HCT116 (cell line): ENCODE data around the gene MIA2. TPM values are rescaled to one million over a fixed set of nuclear protein-coding genes. Genes with fewer than 3 reads are reported as not detected.

ENCODE experiments used
- ATAC-seq: fragments of 200-7000 bp; cut with Tn5 transposase; 2 replicates; pipeline ENCODE4 v1.9.1; 2020; ENCODE audit warnings: mild to moderate bottlenecking, moderate library complexity
- BruUV-seq: library from RNA; stranded (reverse); fragments of 400-500 nt; replicated peaks from 2 replicates; lab custom pipeline; 2021; lab: Mats Ljungman, UMichigan
- CTCF ChIA-PET: fragments of 300-600 bp; sonication (Branson Sonifier 250); formaldehyde crosslinking; loops from one replicate; lab custom pipeline; 2021; ENCODE audit warnings: antibody characterized with exemption; lab: Charles Lee
- POLR2A ChIA-PET: fragments of 300-600, 350-600 bp; sonication (Branson Sonifier 250); formaldehyde crosslinking; loops from one replicate; lab custom pipeline; 2021; ENCODE audit warnings: antibody characterized with exemption; lab: Charles Lee
- RAD21 ChIA-PET, 2 experiments: fragments of 300-600 bp; sonication (Branson Sonifier 250); formaldehyde crosslinking; loops; one replicate each; lab custom pipeline; 2023; ENCODE audit warnings: low total read pairs in 2 of 2; ENCODE audit not compliant: uncharacterized antibody in 2 of 2, unreplicated experiment in 2 of 2, low non-redundant PET in 1 of 2; lab: Charles Lee
- DNase-seq: peaks from one replicate; pipeline ENCODE4 v3.0.0-alpha.2; 2010; ENCODE audit warnings: low read depth, low spot score
- H2AFZ ChIP-seq: fragments of 200-600 bp; shearing (Covaris generic), sonication (generic); 2 replicates; pipeline ENCODE4 v1.6.1; 2017; ENCODE audit warnings: low read depth, mixed run types, mixed read lengths, antibody characterized with exemption, low read length; ENCODE audit not compliant: poor library complexity, severe bottlenecking
- H3K27ac ChIP-seq: 2 replicates; pipeline ENCODE4 v1.5.1; 2012; ENCODE audit warnings: low read depth, low read length
- H3K27me3 ChIP-seq: fragments of 200-600 bp; sonication (generic); 2 replicates; pipeline ENCODE4 v1.6.1; 2016; ENCODE audit warnings: mixed run types, low read length, mixed read lengths; ENCODE audit not compliant: insufficient read depth
- H3K36me3 ChIP-seq, 2 experiments: fragments of 200-500 bp in 1 of 2; fragments of 200-600 bp in 1 of 2; sonication (Bioruptor generic) in 1 of 2; sonication (generic) in 1 of 2; 2 replicates each; pipeline versions ENCODE4 v1.5.1 to v1.6.1; 2014 to 2016; ENCODE audit warnings: low read length in 2 of 2, inconsistent platforms in 1 of 2, mixed read lengths in 1 of 2, mixed run types in 1 of 2; ENCODE audit not compliant: insufficient read depth in 2 of 2, control insufficient read depth in 1 of 2
- H3K4me1 ChIP-seq, 2 experiments: fragments of 200-600 bp in 1 of 2; sonication (generic) in 1 of 2; 2 replicates each; pipeline versions ENCODE4 v1.5.1 to v1.6.1; 2012 to 2017; ENCODE audit warnings: low read length in 2 of 2, inconsistent platforms in 1 of 2, mild to moderate bottlenecking in 1 of 2, mixed read lengths in 1 of 2, mixed run types in 1 of 2, moderate library complexity in 1 of 2; ENCODE audit not compliant: insufficient read depth in 2 of 2, control insufficient read depth in 1 of 2
- H3K4me2 ChIP-seq: fragments of 200-600 bp; sonication (generic); 2 replicates; pipeline ENCODE4 v1.6.1; 2017; ENCODE audit warnings: mixed run types, low read length, mixed read lengths
- H3K4me3 ChIP-seq, 2 experiments: fragments of 200-600 bp in 1 of 2; sonication (generic) in 1 of 2; replicated peaks in 1 of 2; 2 replicates each; pipeline ENCODE4 v1.5.1; 2011 to 2016; ENCODE audit warnings: low read length in 2 of 2, control low read depth in 1 of 2, low read depth in 1 of 2, mild to moderate bottlenecking in 1 of 2, mixed read lengths in 1 of 2, mixed run types in 1 of 2
- H3K79me2 ChIP-seq: fragments of 200-600 bp; sonication (generic); 2 replicates; pipeline ENCODE4 v1.6.1; 2017; ENCODE audit warnings: mild to moderate bottlenecking, mixed run types, low read length, moderate library complexity, mixed read lengths; ENCODE audit not compliant: insufficient read depth
- H3K9ac ChIP-seq: fragments of 200-600 bp; sonication (generic); 2 replicates; pipeline ENCODE4 v1.6.1; 2016; ENCODE audit warnings: low read length, mixed read lengths
- H3K9me2 ChIP-seq: fragments of 200-600 bp; sonication (generic), shearing (Covaris generic); 2 replicates; pipeline ENCODE4 v1.6.1; 2017; ENCODE audit warnings: mixed run types, mild to moderate bottlenecking, moderate library complexity; ENCODE audit not compliant: insufficient read depth
- H3K9me3 ChIP-seq, 2 experiments: fragments of 200-500 bp in 1 of 2; fragments of 200-600 bp in 1 of 2; sonication (Bioruptor generic) in 1 of 2; sonication (generic) in 1 of 2; 2 replicates each; pipeline ENCODE4 v1.6.1; 2014 to 2017; ENCODE audit warnings: low read length in 2 of 2, mixed read lengths in 2 of 2, inconsistent platforms in 1 of 2, low read depth in 1 of 2, mild to moderate bottlenecking in 1 of 2, mixed run types in 1 of 2, moderate library complexity in 1 of 2; ENCODE audit not compliant: control insufficient read depth in 1 of 2, insufficient read depth in 1 of 2
- H4K20me1 ChIP-seq: fragments of 200-600 bp; sonication (generic), shearing (Covaris generic); 2 replicates; pipeline ENCODE4 v1.6.1; 2017; ENCODE audit warnings: mixed run types, mild to moderate bottlenecking, moderate library complexity; ENCODE audit not compliant: insufficient read depth
- CEBPB ChIP-seq: IDR thresholded peaks from 2 replicates; pipeline ENCODE4 v1.6.1; 2012; ENCODE audit warnings: low read depth
- EGR1 ChIP-seq: IDR thresholded peaks from 2 replicates; pipeline ENCODE4 v1.6.1; 2012; ENCODE audit warnings: low read depth
- ELF1 ChIP-seq: IDR thresholded peaks from 2 replicates; pipeline ENCODE4 v1.6.1; 2012; ENCODE audit warnings: low read depth, borderline replicate concordance
- EZH2 ChIP-seq: fragments of 200-600 bp; sonication (generic); IDR thresholded peaks from 2 replicates; pipeline ENCODE4 v1.6.1; 2017; ENCODE audit warnings: antibody characterized with exemption, mixed run types
- EZH2phosphoT487 ChIP-seq: fragments of 200-600 bp; IDR thresholded peaks from 2 replicates; pipeline ENCODE4 v1.6.1; 2018; ENCODE audit warnings: antibody characterized with exemption, borderline replicate concordance
- FOSL1 ChIP-seq: IDR thresholded peaks from 2 replicates; pipeline ENCODE4 v1.6.1; 2012; ENCODE audit warnings: low read depth
- JUND ChIP-seq: IDR thresholded peaks from 2 replicates; pipeline ENCODE4 v1.6.1; 2012
- POLR2A ChIP-seq: IDR thresholded peaks from 2 replicates; pipeline ENCODE4 v1.7.0; 2011; ENCODE audit warnings: borderline replicate concordance; ENCODE audit not compliant: insufficient read depth, insufficient read length; ENCODE audit errors: extremely low read depth
- POLR2AphosphoS5 ChIP-seq: IDR thresholded peaks from 2 replicates; pipeline ENCODE4 v1.6.1; 2011; ENCODE audit warnings: mild to moderate bottlenecking, low read depth, low read length, moderate library complexity
- RAD21 ChIP-seq: IDR thresholded peaks from 2 replicates; pipeline ENCODE4 v1.6.1; 2012; ENCODE audit warnings: low read depth, mild to moderate bottlenecking
- SIN3A ChIP-seq: IDR thresholded peaks from 2 replicates; pipeline ENCODE4 v1.6.1; 2012; ENCODE audit warnings: low read depth
- SP1 ChIP-seq: IDR thresholded peaks from 2 replicates; pipeline ENCODE4 v1.6.1; 2012; ENCODE audit warnings: low read depth
- SRF ChIP-seq: IDR thresholded peaks from 2 replicates; pipeline ENCODE4 v1.6.1; 2012; ENCODE audit warnings: low read depth
- TCF7L2 ChIP-seq: IDR thresholded peaks from 2 replicates; pipeline ENCODE4 v1.7.0; 2011; ENCODE audit warnings: borderline replicate concordance, inconsistent platforms; ENCODE audit not compliant: insufficient read depth, insufficient read length; ENCODE audit errors: extremely low read depth
- ZFX ChIP-seq: fragments of 450-650 bp; IDR thresholded peaks from 2 replicates; pipeline ENCODE4 v1.6.1; 2017
- ZNF274 ChIP-seq: fragments of 200-500 bp; sonication (Bioruptor generic); IDR thresholded peaks from 2 replicates; pipeline ENCODE4 v1.6.1; 2014; ENCODE audit warnings: mild to moderate bottlenecking, low read depth, low read length, inconsistent platforms
- intact Hi-C: fragments of 100-400 bp; cut with micrococcal nuclease; formaldehyde crosslinking; loops from 2 replicates; pipeline ENCODE4 v1.10.0; 2022
- total RNA-seq: library from RNA; stranded (reverse); gene quantifications from one replicate; pipeline ENCODE4 v1.2.1, GENCODE V29; 2021; ENCODE audit not compliant: unreplicated experiment
- TF ChIP-seq, protein P1 (sequence below): IDR thresholded peaks from 2 replicates; pipeline ENCODE4 v1.6.1; 2011; ENCODE audit warnings: mild to moderate bottlenecking, low read length, moderate library complexity; ENCODE audit not compliant: insufficient replicate concordance; ENCODE audit errors: extremely low read depth
- TF ChIP-seq, protein P2 (sequence below), 3 experiments: fragments of 200-600 bp in 1 of 3; sonication (generic) in 1 of 3; IDR thresholded peaks in 2 of 3; conservative IDR thresholded peaks in 1 of 3; 2 replicates each; pipeline ENCODE4 v1.5.1; 2012 to 2017; ENCODE audit warnings: low read depth in 2 of 3, low read length in 2 of 3, antibody characterized with exemption in 1 of 3, borderline replicate concordance in 1 of 3, control low read depth in 1 of 3, mild to moderate bottlenecking in 1 of 3, mixed read lengths in 1 of 3, mixed run types in 1 of 3, moderate library complexity in 1 of 3; ENCODE audit not compliant: insufficient read depth in 1 of 3

The MIA2 gene
- total RNA-seq, 1 experiment from 2014 or later = 31.1 TPM

DNA sequence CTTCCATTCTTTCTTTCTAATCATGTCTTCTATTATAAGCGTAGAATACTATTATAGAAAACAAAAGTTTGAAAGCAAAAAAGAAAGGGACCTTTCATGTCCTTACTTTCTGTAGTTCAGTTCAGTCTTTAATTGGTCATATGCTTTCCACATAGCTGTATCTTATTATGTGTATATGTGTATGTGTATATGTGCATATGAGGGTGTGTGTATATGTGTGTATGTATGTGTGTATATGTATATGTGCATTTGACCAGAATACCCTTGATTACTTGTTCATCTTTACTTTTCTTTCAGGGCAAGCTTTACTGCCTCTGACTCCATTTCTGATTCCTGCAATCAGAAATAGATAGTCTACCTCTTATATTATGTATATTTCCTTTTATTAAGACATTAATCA, 109.9 kb downstream of the MIA2 start:
- intact Hi-C loops = no loop called here
- ChIA-PET CTCF (no interaction called here), RAD21 (interaction anchor here in 1 of 2 experiments (0.7 kb wide), 1 partner anchor 204 kb away, joined by 3 read pairs; no protein-coding TSS in a partner anchor), POLR2A (no interaction called here)
- no peak overlapping the region for H3K4me3 ChIP-seq
- no peaks in the 10 kb centered on the region for H3K27me3 ChIP-seq
- no peaks in the 10 kb centered on the region for H3K9me2 ChIP-seq
- no peak for TF ChIP-seq SP1
- TF ChIP-seq ELF1 = no peak
- no peak for TF ChIP-seq JUND
- TF ChIP-seq EZH2phosphoT487 = no peak
- TF ChIP-seq FOSL1 = no peak
- TF ChIP-seq, protein P1, sequence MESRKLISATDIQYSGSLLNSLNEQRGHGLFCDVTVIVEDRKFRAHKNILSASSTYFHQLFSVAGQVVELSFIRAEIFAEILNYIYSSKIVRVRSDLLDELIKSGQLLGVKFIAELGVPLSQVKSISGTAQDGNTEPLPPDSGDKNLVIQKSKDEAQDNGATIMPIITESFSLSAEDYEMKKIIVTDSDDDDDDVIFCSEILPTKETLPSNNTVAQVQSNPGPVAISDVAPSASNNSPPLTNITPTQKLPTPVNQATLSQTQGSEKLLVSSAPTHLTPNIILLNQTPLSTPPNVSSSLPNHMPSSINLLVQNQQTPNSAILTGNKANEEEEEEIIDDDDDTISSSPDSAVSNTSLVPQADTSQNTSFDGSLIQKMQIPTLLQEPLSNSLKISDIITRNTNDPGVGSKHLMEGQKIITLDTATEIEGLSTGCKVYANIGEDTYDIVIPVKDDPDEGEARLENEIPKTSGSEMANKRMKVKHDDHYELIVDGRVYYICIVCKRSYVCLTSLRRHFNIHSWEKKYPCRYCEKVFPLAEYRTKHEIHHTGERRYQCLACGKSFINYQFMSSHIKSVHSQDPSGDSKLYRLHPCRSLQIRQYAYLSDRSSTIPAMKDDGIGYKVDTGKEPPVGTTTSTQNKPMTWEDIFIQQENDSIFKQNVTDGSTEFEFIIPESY = no peak
- TF ChIP-seq ZFX = no peak
- no peak for TF ChIP-seq ZNF274
- TF ChIP-seq EZH2 = no peak
- no peak for TF ChIP-seq POLR2AphosphoS5
- TF ChIP-seq, protein P2, sequence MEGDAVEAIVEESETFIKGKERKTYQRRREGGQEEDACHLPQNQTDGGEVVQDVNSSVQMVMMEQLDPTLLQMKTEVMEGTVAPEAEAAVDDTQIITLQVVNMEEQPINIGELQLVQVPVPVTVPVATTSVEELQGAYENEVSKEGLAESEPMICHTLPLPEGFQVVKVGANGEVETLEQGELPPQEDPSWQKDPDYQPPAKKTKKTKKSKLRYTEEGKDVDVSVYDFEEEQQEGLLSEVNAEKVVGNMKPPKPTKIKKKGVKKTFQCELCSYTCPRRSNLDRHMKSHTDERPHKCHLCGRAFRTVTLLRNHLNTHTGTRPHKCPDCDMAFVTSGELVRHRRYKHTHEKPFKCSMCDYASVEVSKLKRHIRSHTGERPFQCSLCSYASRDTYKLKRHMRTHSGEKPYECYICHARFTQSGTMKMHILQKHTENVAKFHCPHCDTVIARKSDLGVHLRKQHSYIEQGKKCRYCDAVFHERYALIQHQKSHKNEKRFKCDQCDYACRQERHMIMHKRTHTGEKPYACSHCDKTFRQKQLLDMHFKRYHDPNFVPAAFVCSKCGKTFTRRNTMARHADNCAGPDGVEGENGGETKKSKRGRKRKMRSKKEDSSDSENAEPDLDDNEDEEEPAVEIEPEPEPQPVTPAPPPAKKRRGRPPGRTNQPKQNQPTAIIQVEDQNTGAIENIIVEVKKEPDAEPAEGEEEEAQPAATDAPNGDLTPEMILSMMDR (IDR thresholded peaks at IDR 0.05 in 2 of 3, conservative IDR thresholded peaks at IDR 0.05 in 1 of 3; ENCODE audit: borderline replicate concordance in 1 of 3, insufficient read depth in 1 of 3, low read depth in 2 of 3, low read length in 2 of 3) = no peak
- TF ChIP-seq CEBPB = no peak
- no peak for TF ChIP-seq RAD21
- TF ChIP-seq SRF = no peak
- TF ChIP-seq SIN3A = no peak
- no peak for TF ChIP-seq EGR1
- no peak for TF ChIP-seq TCF7L2
- no peak for TF ChIP-seq POLR2A
- no peaks in the 10 kb centered on the region for H3K9me3 ChIP-seq
- ATAC-seq (no peak), DNase-seq (no peak)
- no peaks in the 10 kb centered on the region for H3K4me1 ChIP-seq
- no peaks in the 10 kb centered on the region for H3K79me2 ChIP-seq
- H2AFZ ChIP-seq = no peak overlapping the region
- H4K20me1 ChIP-seq = no peaks in the 10 kb centered on the region
- no peak overlapping the region for H3K27ac ChIP-seq
- H3K36me3 ChIP-seq = no peaks in the 10 kb centered on the region; a peak in 2 of 4 replicates
- H3K4me2 ChIP-seq = no peak overlapping the region
- H3K9ac ChIP-seq = no peak overlapping the region
- BruUV-seq = no TSS peak
